Measurements from ENCODE around the gene TRPV6.

- no peak for TF ChIP-seq POLR2A (IDR thresholded peaks at IDR 0.05)
- TF ChIP-seq, protein P1, sequence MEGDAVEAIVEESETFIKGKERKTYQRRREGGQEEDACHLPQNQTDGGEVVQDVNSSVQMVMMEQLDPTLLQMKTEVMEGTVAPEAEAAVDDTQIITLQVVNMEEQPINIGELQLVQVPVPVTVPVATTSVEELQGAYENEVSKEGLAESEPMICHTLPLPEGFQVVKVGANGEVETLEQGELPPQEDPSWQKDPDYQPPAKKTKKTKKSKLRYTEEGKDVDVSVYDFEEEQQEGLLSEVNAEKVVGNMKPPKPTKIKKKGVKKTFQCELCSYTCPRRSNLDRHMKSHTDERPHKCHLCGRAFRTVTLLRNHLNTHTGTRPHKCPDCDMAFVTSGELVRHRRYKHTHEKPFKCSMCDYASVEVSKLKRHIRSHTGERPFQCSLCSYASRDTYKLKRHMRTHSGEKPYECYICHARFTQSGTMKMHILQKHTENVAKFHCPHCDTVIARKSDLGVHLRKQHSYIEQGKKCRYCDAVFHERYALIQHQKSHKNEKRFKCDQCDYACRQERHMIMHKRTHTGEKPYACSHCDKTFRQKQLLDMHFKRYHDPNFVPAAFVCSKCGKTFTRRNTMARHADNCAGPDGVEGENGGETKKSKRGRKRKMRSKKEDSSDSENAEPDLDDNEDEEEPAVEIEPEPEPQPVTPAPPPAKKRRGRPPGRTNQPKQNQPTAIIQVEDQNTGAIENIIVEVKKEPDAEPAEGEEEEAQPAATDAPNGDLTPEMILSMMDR (IDR thresholded peaks at IDR 0.05), result no peak
- no peak for TF ChIP-seq POLR2AphosphoS5 (IDR thresholded peaks at IDR 0.05)
These were observed 14.8 kb downstream of the TRPV6 start for GRCh38 chr7:142870566-142871259.
